Measurements from ENCODE around the gene CHAT. TPM values are rescaled to one million over a fixed set of nuclear protein-coding genes. Genes with fewer than 3 reads are reported as not detected.
A peak's percentile ranks its signal among the peaks of the same experiment; 100 is the strongest.

CHAT gene
- total RNA-seq, 1 donor from 2014 or later, result not detected

- no peak for DNase-seq (ENCODE audit: low spot score)
These were observed 72.8 kb downstream of the CHAT start for GRCh38 chr10:49686651-49687050.

GRCh38 chr10:49688261-49688846 is 74.5 kb downstream of the CHAT start:
- DNase-seq (ENCODE audit: low spot score), result peak; percentile 49

GRCh38 chr10:49688920-49689319 is 75.1 kb downstream of the CHAT start:
- no peak for DNase-seq (ENCODE audit: low spot score)

GRCh38 chr10:49689882-49690510 is 76.2 kb downstream of the CHAT start:
- DNase-seq (ENCODE audit: low spot score), result no peak

- peak; percentile 9 for DNase-seq (ENCODE audit: low spot score)
These were observed 77.0 kb downstream of the CHAT start for GRCh38 chr10:49690698-49691356.

- DNase-seq (ENCODE audit: low spot score), result no peak
These were observed 77.8 kb downstream of the CHAT start for GRCh38 chr10:49691588-49691987.

GRCh38 chr10:49694466-49694865 is 80.6 kb downstream of the CHAT start:
- no peak for DNase-seq (ENCODE audit: low spot score)

- DNase-seq (ENCODE audit: low spot score), result no peak
These were observed 82.5 kb downstream of the CHAT start for GRCh38 chr10:49696311-49696710.

- no peak for DNase-seq (ENCODE audit: low spot score)
These were observed 84.8 kb downstream of the CHAT start for GRCh38 chr10:49698679-49699078.

GRCh38 chr10:49700211-49700610 is 86.4 kb downstream of the CHAT start:
- DNase-seq (ENCODE audit: low spot score), result no peak

GRCh38 chr10:49700997-49701396 is 87.2 kb downstream of the CHAT start:
- no peak for DNase-seq (ENCODE audit: low spot score)

GRCh38 chr10:49707585-49707984 is 93.7 kb downstream of the CHAT start:
- no peak for DNase-seq (ENCODE audit: low spot score)

GRCh38 chr10:49709934-49710333 is 96.1 kb downstream of the CHAT start:
- no peak for DNase-seq (ENCODE audit: low spot score)

- no peak for DNase-seq (ENCODE audit: low spot score)
These were observed 97.1 kb downstream of the CHAT start for GRCh38 chr10:49710966-49711365.

GRCh38 chr10:49711481-49711880 is 97.6 kb downstream of the CHAT start:
- no peak for DNase-seq (ENCODE audit: low spot score)

- DNase-seq (ENCODE audit: low spot score), result no peak
These were observed 99.4 kb downstream of the CHAT start for GRCh38 chr10:49713266-49713665.

Other genes with a start within 250 kb of the CHAT start
- 0.48 TPM for gene DRGX, start 217.9 kb upstream of the CHAT start, total RNA-seq (ENCODE audit: insufficient read depth, low replicate concordance)
- 31.8 TPM for gene ERCC6, start 74.9 kb upstream of the CHAT start, total RNA-seq (ENCODE audit: insufficient read depth, low replicate concordance)
- not detected for gene SLC18A3, start 3.7 kb upstream of the CHAT start, total RNA-seq (ENCODE audit: insufficient read depth, low replicate concordance)
- gene C10orf53, start 65.6 kb downstream of the CHAT start, total RNA-seq (ENCODE audit: insufficient read depth, low replicate concordance), result 1.2 TPM
- gene OGDHL, start 148.3 kb downstream of the CHAT start, total RNA-seq (ENCODE audit: insufficient read depth, low replicate concordance), result not detected

Data from umbilical cord (tissue), 2 donors.